Measurements from ENCODE around the gene ZNF277. TPM values are rescaled to one million over a fixed set of nuclear protein-coding genes. Genes with fewer than 3 reads are reported as not detected.

ZNF277 gene
- total RNA-seq, 1 experiment from 2014 or later = 13.1 TPM

GRCh38 chr7:112180223-112180622 is 26.3 kb upstream of the ZNF277 start:
- no peak overlapping the region for H3K4me2 ChIP-seq (ENCODE audit: insufficient read depth, insufficient read length, low read length)
- H3K79me1 ChIP-seq (ENCODE audit: insufficient read depth, low read depth, low read length, poor library complexity, severe bottlenecking) = no peaks in the 10 kb centered on the region
- DNase-seq = no peak
- H3K4ac ChIP-seq (ENCODE audit: low read depth, low read length) = no peak overlapping the region
- no CpG with 5 or more reads among the region's 4 CpGs for WGBS (ENCODE audit: extremely low coverage, insufficient read length, low lambda C conversion rate)
- no peak overlapping the region for H3K14ac ChIP-seq (ENCODE audit: insufficient read depth, low read length)
- no peak overlapping the region for H4K8ac ChIP-seq (replicated peaks; ENCODE audit: insufficient read length, low read depth, low read length)
- no peak overlapping the region for H3K27ac ChIP-seq (ENCODE audit: insufficient read length, low read depth, low read length)
- no peaks in the 10 kb centered on the region for H3K23me2 ChIP-seq (ENCODE audit: insufficient read length, low read depth, low read length, poor library complexity, severe bottlenecking)
- no peak overlapping the region for H2BK5ac ChIP-seq (ENCODE audit: insufficient read length, low read length)
- H2AK5ac ChIP-seq (ENCODE audit: insufficient read length, low read length) = no peak overlapping the region
- H3K79me2 ChIP-seq (ENCODE audit: insufficient read depth, low read length) = peaks cover 4% of the 10 kb centered on the region; the same call in 1 of the 2 replicates
- no peak overlapping the region for H3K27ac Mint-ChIP-seq
- no peaks in the 10 kb centered on the region for H3K9me3 ChIP-seq (ENCODE audit: control insufficient read depth, low read depth, low read length)
- H3K4me1 Mint-ChIP-seq = peaks cover 7 to 15% of the 10 kb centered on the region in 2 experiments; a peak in 3 of 4 replicates
- H3K27me3 ChIP-seq (ENCODE audit: insufficient read depth, low read length) = no peaks in the 10 kb centered on the region
- H3K18ac ChIP-seq (ENCODE audit: insufficient read length, low read depth, low read length) = no peak overlapping the region
- H2BK120ac ChIP-seq (ENCODE audit: low read depth, low read length, poor library complexity, severe bottlenecking) = no peak overlapping the region
- no peak overlapping the region for H2BK12ac ChIP-seq (ENCODE audit: insufficient read length, low read depth, low read length)
- H3K9me3 Mint-ChIP-seq = no peaks in the 10 kb centered on the region
- H3K9ac ChIP-seq (ENCODE audit: extremely low read depth, insufficient read length, low read length) = no peak overlapping the region
- no peak overlapping the region for H3K4me3 Mint-ChIP-seq
- no peaks in the 10 kb centered on the region for H4K20me1 ChIP-seq (ENCODE audit: control insufficient read depth, insufficient read depth, insufficient read length)
- no peak overlapping the region for H4K5ac ChIP-seq (ENCODE audit: insufficient read length, low read depth, low read length)
- TF ChIP-seq CTCF (conservative IDR thresholded peaks at IDR 0.05) = no peak
- H3K27me3 Mint-ChIP-seq (ENCODE audit: low read depth) = no peaks in the 10 kb centered on the region
- H3K56ac ChIP-seq (ENCODE audit: insufficient read length, low read depth, low read length) = no peak overlapping the region
- no peak overlapping the region for H2BK20ac ChIP-seq (ENCODE audit: low read depth, low read length, poor library complexity, severe bottlenecking)
- H3K36me3 Mint-ChIP-seq (ENCODE audit: insufficient read depth in 1 of 3, low read depth in 3 of 3) = no peaks in the 10 kb centered on the region
- H4K91ac ChIP-seq (ENCODE audit: insufficient read length, low read depth, low read length) = no peak overlapping the region
- H3K23ac ChIP-seq (ENCODE audit: insufficient read length, low read depth, low read length) = no peak overlapping the region
- H3K4me1 ChIP-seq (ENCODE audit: insufficient read depth, low read length) = no peaks in the 10 kb centered on the region; the same call in 1 of the 2 replicates
- H3T11ph ChIP-seq (ENCODE audit: low read length) = no peak overlapping the region
- H2AFZ ChIP-seq (ENCODE audit: low read length) = no peak overlapping the region
- no peak overlapping the region for H2BK15ac ChIP-seq (ENCODE audit: low read depth, low read length)

Data from H9 (cell line).